Left ventricle myocardium inferior (tissue), 1 donor: Measurements from ENCODE around the gene TGFBR1. TPM values are rescaled to one million over a fixed set of nuclear protein-coding genes. Genes with fewer than 3 reads are reported as not detected.

Source experiments
- DNase-seq: peaks from one replicate; pipeline ENCODE4 v3.0.0-alpha.2; 2020
- H3K27ac ChIP-seq: fragments of 200-600 bp; replicated peaks from 2 replicates; pipeline ENCODE4 v1.8.0; 2021
- H3K27me3 ChIP-seq: fragments of 200-600 bp; 2 replicates; pipeline ENCODE4 v1.8.0; 2021; ENCODE audit warnings: low read depth
- H3K36me3 ChIP-seq: fragments of 200-600 bp; 2 replicates; pipeline ENCODE4 v1.8.0; 2021
- H3K4me1 ChIP-seq: fragments of 200-600 bp; 2 replicates; pipeline ENCODE4 v1.8.0; 2021
- H3K4me3 ChIP-seq: fragments of 200-600 bp; 2 replicates; pipeline ENCODE4 v1.8.0; 2021; ENCODE audit warnings: mild to moderate bottlenecking, moderate library complexity
- H3K9me3 ChIP-seq: fragments of 200-600 bp; replicated peaks from 2 replicates; pipeline ENCODE4 v1.8.0; 2021
- intact Hi-C: fragments of 100-400 bp; cut with micrococcal nuclease; formaldehyde crosslinking; loops from one replicate; pipeline ENCODE4 v1.11.0; 2022
- total RNA-seq: library from RNA; stranded (reverse); fragmentation: NEBNext Ultra II Directional; extraction: Animal tissue kit (Norgen Biotek cat#: 25700); gene quantifications from one replicate; pipeline ENCODE4 v1.2.1, GENCODE V29; 2021
- TF ChIP-seq, protein P1 (sequence below): fragments of 200-600 bp; IDR thresholded peaks from 2 replicates; pipeline ENCODE4 v1.8.0; 2021; ENCODE audit warnings: antibody characterized with exemption, mild to moderate bottlenecking, borderline replicate concordance
- donor health status: DM: no; HTN: yes; CAD: no; lungs with severe emphysema.

Gene TGFBR1
- total RNA-seq, 1 donor from 2014 or later, result 12.3 TPM

DNA sequence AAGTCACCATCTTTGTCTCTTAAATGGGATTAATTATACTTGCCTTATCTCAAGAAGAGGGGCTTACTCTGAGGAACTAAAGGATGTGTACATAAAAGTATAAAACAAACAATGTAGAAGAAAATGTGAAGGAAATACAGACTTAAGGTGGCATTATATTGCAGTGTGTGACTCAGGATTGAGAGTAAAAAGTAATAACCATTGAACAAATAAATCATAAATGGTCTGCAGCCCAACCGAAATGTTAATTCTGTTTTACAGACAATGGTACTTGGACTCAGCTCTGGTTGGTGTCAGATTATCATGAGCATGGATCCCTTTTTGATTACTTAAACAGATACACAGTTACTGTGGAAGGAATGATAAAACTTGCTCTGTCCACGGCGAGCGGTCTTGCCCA lies 37.4 kb downstream of the TGFBR1 start:
- TF ChIP-seq, protein P1, sequence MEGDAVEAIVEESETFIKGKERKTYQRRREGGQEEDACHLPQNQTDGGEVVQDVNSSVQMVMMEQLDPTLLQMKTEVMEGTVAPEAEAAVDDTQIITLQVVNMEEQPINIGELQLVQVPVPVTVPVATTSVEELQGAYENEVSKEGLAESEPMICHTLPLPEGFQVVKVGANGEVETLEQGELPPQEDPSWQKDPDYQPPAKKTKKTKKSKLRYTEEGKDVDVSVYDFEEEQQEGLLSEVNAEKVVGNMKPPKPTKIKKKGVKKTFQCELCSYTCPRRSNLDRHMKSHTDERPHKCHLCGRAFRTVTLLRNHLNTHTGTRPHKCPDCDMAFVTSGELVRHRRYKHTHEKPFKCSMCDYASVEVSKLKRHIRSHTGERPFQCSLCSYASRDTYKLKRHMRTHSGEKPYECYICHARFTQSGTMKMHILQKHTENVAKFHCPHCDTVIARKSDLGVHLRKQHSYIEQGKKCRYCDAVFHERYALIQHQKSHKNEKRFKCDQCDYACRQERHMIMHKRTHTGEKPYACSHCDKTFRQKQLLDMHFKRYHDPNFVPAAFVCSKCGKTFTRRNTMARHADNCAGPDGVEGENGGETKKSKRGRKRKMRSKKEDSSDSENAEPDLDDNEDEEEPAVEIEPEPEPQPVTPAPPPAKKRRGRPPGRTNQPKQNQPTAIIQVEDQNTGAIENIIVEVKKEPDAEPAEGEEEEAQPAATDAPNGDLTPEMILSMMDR, result no peak
- peaks cover 34% of the 10 kb centered on the region for H3K4me1 ChIP-seq
- DNase-seq, result no peak
- H3K27me3 ChIP-seq, result no peaks in the 10 kb centered on the region
- H3K36me3 ChIP-seq, result peaks cover 62% of the 10 kb centered on the region
- intact Hi-C loops, result no loop called here
- no peak overlapping the region for H3K4me3 ChIP-seq
- no peak overlapping the region for H3K27ac ChIP-seq
- H3K9me3 ChIP-seq, result no peaks in the 10 kb centered on the region

DNA sequence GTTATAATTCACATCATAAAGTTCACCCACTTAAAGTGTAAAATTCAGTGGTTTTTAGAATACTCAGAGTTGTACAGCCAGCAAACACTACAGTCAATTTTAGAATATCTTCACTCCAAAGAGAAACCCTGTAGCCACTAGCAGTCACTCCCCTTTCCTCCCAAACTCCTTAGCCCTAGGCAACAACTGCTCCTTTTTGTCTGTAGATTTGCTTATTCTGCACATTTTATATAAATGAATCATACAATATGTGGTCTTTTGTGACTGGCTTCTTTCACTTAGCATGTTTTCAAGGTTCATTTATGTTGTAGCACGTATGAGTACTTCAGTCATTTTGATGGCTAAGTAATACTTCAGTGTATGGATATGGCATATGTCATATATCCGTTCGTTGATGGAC lies 38.7 kb downstream of the TGFBR1 start:
- Histone ChIP-seq H3K4me3 (no peak overlapping the region), H3K9me3 (no peaks in the 10 kb centered on the region), H3K27ac (no peak overlapping the region), H3K36me3 (peaks cover 68% of the 10 kb centered on the region), H3K4me1 (peaks cover 31% of the 10 kb centered on the region), H3K27me3 (no peaks in the 10 kb centered on the region)
- TF ChIP-seq, protein P1, result no peak
- intact Hi-C loops, result no loop called here
- no peak for DNase-seq

DNA sequence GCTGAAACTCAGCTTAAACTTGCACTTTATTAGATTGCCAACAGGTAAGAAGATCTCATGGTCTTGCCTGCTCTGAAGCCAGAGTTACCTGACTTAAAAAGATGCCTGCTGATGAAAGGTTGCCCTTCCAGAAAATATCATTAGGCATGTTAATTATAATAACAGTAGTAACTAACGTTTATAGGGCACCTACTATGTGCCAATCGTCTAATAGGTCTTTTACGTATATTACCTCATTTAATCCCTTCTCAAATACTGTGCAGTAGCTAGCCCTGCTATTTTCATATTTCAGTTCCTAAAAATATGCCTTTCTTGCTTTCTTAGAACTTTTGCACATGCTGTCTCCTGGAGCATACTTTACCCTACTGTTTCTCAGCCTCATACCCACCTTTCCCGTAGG lies 40.1 kb downstream of the TGFBR1 start:
- peaks cover 21% of the 10 kb centered on the region for H3K4me1 ChIP-seq
- intact Hi-C loops, result no loop called here
- H3K4me3 ChIP-seq, result no peak overlapping the region
- no peaks in the 10 kb centered on the region for H3K27me3 ChIP-seq
- H3K9me3 ChIP-seq, result no peaks in the 10 kb centered on the region
- H3K36me3 ChIP-seq, result peaks cover 72% of the 10 kb centered on the region
- no peak overlapping the region for H3K27ac ChIP-seq
- DNase-seq, result no peak
- TF ChIP-seq, protein P1, result no peak

DNA sequence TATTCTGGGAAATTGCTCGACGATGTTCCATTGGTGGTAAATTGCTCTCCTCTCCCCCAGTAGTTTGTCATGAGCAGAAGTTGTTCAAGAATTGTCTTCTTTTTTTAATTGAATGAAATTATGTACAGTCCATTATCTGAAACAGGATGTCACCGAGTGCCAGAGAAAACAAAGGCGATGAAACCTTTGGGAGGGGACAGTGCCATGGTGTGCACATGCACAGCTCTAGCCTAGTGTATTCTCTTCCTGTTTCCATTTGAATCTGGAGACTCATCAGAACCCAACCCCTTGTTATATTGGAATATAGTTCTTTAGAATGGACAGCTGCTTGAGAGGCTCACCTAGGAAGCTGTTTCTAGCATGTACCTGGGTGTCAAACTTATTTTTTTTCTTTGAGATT lies 41.7 kb downstream of the TGFBR1 start:
- no peak for DNase-seq
- Histone ChIP-seq H3K4me1 (peaks cover 11% of the 10 kb centered on the region), H3K36me3 (peaks cover 74% of the 10 kb centered on the region), H3K9me3 (no peaks in the 10 kb centered on the region), H3K27me3 (no peaks in the 10 kb centered on the region), H3K27ac (no peak overlapping the region), H3K4me3 (no peak overlapping the region)
- intact Hi-C loops, result no loop called here
- TF ChIP-seq, protein P1, result no peak

DNA sequence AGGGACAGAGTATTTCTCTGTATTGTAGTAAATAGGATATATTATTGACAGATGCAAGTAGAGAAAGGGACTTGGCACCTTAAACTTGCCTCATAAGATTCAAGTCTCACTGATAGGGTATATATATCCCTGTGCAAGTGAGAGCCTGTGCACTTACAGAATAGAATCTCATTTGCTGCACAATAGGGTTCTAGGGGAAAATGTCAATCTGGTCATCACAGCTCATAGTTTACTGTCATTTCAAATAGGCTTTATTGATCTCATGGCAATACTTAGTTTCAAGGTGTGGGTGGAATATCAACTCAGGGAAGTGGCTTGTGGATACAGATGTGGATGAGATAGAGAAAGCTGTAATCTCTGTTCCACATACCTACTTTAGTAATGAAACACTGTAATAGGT lies 42.3 kb downstream of the TGFBR1 start:
- H3K4me3 ChIP-seq, result no peak overlapping the region
- H3K27ac ChIP-seq, result no peak overlapping the region
- no peaks in the 10 kb centered on the region for H3K27me3 ChIP-seq
- TF ChIP-seq, protein P1, result no peak
- intact Hi-C loops, result no loop called here
- peaks cover 11% of the 10 kb centered on the region for H3K4me1 ChIP-seq
- no peaks in the 10 kb centered on the region for H3K9me3 ChIP-seq
- no peak for DNase-seq
- H3K36me3 ChIP-seq, result peaks cover 79% of the 10 kb centered on the region
